HG03095 (cell line): ENCODE results near the gene MT1M.
"Not testable (repeated sequence)": the region's sequence is repeated elsewhere in the genome, so short reads cannot be mapped to it uniquely, and the experiment has no call there.

Experiments
- ATAC-seq: cut with Tn5 transposase; IDR thresholded peaks from one replicate; pipeline ENCODE4 v1.9.1; 2021; ENCODE audit warnings: moderate library complexity; ENCODE audit not compliant: unreplicated experiment

Gene MT1M

GRCh38 chr16:56645838-56646237 is 13.4 kb downstream of the MT1M start:
- no peak for ATAC-seq

DNA sequence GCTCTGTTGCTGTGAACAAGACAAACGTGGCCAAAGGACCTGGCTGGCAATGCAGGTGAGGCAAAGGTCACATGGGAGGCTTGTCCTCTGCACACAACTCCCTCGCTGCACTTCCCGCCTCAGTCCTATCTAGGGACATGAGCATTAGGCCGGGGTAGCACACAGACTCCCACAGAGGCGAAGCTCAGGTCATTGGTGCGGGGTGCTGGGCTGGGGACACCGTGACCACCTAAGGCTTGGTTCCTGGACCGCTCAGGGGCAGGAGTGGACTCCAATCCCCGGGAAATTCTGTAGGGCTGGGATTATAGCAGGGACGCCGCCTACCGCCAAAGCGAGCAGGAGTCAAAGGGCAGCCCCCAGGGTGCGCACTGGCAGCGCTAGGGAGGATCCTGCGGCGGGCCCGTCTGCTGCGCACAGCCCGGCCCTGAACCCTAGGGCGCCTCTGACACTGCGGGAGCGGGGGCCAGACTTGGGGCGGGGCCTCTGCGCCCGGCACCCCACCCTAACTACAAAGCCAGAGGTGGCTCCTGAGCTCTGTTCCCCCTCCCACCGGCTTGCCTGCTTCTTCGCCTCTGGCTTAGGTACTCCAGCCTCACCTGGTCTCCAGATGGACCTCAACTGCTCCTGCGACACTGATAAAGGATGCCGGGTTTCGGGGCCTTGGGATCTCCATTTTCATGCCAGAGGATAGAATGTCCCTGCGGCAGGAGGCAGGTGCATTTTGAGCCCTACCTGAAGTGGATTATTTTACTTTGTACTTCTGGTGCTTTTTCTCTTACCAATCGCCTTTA is 15.4 kb downstream of the MT1M start:
- no peak for ATAC-seq

DNA sequence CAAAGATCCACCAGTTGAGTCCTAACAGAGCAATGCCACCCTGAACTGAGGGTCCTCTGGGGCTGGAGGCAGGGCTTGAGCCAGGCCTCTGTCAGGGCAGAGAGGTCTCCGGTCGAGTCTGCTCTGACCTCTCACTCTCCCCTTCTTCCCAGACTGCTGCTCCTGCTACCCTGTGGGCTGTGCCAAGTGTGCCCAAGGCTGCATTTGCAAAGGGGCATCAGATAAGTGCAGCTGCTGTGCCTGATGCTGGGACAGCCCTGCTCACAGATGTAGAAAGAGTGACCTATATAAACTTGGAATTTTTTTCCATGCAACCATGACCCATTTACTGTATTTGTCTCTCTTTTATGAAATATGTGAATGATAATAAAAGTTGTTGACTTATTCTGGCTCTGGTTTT is 16.8 kb downstream of the MT1M start:
- ATAC-seq, result no peak

DNA sequence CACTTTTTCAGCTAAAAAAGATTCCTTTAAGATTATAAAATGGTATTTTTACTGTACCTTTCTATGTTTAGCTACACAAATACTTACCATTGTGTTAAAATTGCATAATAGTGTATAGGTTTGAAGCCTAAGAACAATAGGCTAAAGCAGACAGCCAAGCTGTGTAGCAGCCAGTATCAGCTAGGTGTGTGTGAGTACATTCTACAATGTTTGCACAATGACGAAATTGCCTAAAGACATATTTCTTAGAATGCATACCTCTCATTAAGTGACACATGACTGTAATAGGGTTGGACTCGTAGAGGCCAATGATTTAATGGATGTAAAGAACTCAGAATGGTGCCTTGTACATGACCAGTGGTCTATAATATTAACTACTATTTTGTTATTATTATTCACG is 17.4 kb downstream of the MT1M start:
- no peak for ATAC-seq

DNA sequence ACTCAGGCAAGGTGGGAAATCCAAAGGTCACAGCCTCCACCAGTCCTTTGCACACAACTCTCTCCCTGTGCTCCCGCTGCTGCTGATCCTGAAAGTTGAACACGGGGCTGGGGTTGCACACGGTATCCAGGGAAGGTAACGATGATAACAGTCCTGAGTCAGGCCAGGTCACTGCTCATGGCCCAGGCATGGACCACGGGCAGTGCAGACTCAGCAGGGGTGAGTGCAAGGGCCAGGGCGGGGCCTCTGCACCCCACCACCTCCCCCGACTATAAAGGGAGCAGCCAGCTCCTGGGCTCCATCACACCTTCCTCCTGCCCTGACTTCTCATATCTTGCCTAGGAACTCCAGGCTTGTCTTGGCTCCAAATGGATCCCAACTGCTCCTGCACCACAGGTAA is 19.1 kb downstream of the MT1M start, which contains the start of gene MT1B:
Gene MT1B (plus strand): TSS at position 301 of the 400 bp plus-strand sequence. CDS start 68 bp downstream, at position 369.
- no peak for ATAC-seq

DNA sequence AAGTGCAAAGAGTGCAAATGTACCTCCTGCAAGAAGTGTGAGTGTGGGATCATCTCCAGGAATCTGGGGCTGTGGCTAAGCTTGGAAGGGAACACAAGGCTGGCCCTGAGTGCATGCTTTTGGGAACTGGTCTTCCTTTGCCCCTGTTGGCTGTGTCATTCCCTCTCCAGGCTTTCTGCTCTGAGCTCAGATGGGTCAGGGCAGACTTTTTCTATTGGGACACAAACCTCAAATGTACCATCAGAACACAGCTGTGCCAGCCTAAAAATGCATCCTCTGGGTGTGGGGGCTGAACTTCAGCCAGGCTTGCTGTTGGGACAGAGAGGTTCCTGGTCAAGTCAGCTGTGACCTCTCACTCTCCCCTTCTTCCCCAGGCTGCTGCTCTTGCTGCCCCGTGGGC is 20.1 kb downstream of the MT1M start:
- ATAC-seq, result no peak

DNA sequence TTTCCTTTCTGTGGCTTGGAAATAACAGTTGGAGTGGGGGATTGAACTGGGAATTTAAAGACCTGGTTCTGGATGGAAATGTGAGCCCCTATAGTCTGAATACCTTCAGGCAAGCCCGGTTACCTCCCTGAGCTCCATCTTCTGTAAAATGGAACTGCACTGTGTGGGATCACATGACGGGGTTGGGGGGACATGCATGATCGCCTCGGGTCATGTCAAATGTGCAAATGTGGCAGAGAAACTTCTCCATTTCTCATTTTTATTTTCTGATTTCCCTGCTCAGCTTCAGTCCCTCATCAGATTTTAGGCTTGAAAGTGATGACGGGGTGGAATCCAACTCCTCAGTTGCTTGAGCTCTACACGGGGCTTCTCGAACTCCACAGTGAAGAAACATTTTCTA is 20.8 kb downstream of the MT1M start:
- no peak for ATAC-seq

DNA sequence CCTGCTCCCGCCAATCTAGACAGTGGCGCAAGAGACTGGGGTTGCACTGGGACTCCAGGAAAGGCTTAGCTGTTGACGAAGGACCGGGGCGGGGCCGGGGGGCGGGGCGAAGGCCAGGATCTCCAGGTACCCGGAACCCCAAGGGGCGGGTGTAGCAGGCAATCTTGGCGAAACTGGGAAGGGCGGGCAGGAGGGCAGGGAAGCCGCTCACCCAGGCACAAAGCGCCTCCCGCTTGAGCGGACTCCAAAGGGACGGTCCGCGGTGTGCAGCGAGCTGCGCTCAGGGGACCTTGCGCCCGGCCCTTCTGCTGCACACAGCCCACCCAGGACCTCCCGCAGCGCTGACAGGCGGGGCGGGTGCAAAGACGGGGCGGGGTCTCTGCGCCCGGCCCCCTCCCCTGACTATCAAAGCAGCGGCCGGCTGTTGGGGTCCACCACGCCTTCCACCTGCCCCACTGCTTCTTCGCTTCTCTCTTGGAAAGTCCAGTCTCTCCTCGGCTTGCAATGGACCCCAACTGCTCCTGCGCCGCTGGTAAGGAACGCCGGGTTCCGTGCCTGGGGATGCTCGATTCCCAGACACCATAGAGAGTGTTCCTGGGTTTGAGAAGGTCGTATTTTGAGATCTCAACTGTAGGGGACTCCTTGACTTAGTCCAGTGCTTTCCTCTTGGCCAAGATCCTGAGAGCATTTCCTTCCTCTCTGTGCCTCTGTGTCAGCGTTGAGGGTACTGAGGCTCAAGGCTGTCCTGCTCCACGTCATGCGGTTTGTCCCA is 25.3 kb downstream of the MT1M start, which contains the start of gene MT1F:
Gene MT1F (plus strand): TSS at position 405 of the 772 bp plus-strand sequence. CDS start 100 bp downstream, at position 505.
- no peak for ATAC-seq

DNA sequence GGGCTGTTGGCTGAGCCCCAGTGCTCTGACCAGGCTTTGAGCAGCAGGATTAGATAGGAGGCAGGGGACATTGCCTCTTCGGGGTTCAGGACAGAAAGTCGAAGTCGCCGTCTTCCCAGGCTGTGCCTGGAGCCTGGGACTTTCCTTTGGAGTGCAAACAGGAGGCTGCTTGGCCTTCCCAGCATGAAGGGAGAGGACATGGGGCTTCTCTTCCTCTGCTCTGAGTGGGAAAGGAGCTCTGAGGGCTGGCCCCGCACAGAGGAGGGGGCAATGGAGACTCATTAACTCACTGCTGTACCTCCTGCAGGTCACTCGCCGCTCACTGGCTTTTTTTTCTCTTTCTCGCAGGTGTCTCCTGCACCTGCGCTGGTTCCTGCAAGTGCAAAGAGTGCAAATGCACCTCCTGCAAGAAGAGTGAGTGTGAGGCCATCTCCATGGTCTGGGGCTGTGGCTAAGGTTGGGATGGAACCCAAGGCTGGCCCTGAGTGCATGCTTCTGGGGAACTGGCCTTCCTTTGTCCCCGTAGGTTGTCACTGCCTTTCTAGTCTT is 25.9 kb downstream of the MT1M start:
- ATAC-seq, result no peak

GRCh38 chr16:56662357-56663354 is 30.2 kb downstream of the MT1M start:
- ATAC-seq, result no peak

DNA sequence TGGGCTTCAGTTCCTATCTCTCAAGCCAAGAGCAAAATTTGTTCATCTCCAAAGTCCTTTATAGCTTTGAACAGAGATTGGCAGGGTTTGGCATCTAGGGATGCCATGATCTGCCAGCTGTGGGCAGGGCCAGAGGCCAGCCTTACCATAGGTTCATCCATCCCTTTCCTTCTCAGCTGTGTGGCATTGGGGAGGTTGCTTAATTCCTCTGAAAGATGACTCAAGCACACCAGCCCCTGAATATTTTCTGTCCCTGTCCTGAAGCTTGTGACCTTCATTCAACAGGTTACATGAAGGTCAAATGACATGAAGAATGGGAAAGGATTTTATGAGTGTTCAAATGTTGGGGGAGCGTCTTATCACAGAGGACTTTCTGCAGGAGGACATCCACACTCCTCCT is 32.0 kb downstream of the MT1M start:
- no peak for ATAC-seq

DNA sequence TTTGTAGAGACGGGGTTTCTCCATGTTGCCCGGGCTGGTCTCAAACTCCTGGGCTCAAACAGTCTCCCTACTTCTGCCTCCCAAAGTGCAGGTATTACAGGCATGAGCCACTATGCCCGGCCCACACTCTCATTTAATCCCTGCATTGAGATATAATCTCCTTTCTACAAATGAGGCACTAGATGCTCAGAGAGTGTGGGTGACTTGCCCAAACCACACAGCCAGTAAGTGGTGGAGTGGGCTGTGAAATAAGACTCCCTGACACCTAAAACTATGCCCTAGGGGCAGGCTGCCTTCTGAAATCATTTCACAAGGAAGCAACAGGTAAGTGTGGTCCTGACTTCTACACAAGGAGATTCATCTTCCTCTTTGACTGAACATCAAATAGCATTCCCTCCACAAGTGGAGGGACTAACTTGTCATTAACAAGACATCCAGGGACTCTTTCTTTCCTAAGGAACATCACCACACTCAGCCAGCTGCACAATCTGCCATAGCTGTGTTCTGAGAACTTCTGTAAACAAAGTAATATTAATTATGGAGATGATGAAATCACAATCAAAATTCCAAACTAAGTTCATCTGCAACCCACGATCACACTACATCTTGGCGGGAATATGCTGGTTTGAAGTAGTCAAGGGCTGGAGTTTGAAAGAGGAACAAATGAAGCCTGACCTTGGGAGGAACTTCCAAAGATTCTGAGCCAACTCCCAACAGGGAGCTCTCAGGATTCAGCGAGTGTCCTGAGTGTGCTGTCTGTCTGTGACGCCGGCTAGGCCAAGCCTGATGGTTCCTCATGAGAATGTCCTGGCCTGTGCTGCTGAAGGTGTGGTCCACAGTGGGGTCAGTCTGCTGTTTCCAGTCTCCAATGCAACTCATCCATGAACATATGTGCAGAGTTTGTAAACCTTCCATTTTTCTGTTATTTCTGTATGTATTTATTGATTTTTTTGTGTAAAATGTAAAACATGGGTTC is 33.1 kb downstream of the MT1M start:
- not testable (repeated sequence) for ATAC-seq

GRCh38 chr16:56667581-56668571 is 35.4 kb downstream of the MT1M start, which contains the start of gene MT1G:
Gene MT1G (minus strand): TSS chr16:56668065. CDS start chr16:56667993, 72 bp downstream.
- no peak for ATAC-seq

GRCh38 chr16:56669005-56669839 is 36.8 kb downstream of the MT1M start, which contains the start of gene MT1H:
Gene MT1H (plus strand): TSS chr16:56669814. CDS start chr16:56669885, 71 bp downstream.
- no peak for ATAC-seq

DNA sequence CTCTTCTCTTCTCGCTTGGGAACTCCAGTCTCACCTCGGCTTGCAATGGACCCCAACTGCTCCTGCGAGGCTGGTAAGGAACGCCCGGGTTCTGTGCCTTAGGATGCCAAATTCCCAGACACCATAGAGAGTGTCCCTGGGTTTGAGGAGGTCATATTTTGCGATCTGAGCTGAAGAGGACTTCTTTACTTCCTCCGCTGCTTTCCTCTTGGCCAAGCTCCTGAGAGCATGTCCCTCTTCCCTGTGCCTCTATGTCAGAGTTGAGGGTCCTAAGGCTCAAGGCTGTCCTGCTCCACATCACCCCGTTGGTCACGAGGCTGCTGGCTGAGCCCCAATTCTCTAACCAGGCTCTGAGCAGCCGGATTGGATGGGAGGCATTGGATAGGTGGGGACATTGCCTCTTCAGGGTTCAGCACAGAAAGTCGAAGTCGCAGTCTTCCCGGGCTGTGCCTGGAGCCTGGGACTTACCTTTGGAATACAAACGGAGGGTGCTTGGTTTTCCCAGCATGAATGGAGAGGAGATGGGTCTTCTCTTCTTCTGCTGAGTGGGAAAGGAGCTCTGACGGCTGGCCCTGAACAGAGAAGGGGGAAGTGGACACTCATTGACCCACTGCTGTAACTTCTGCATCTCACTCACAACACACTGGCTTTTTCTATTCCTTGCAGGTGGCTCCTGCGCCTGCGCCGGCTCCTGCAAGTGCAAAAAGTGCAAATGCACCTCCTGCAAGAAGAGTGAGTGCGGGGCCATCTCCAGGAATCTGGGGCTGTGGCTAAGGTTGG is 37.6 kb downstream of the MT1M start:
- ATAC-seq, result no peak

DNA sequence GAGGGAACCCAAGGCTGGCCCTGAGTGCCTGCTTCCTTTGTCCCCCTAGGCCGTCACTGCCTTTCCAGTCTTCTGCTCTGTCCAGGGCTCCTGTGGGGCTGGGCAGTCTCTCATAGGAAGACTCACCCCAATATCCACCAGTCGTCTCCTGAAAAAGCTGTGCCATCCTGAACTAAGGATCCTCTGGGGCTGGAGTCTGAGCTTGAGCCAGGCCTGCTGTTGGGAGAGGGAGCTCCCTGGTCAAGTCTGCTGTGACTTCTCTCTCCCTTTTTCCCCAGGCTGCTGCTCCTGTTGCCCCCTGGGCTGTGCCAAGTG is 38.1 kb downstream of the MT1M start:
- no peak for ATAC-seq
